Loucy (cell line): Measurements from ENCODE around the gene TRAF6.

ENCODE experiments used
- H2AFZ ChIP-seq: fragments of 200-600 bp; sonication (generic); 2 replicates; pipeline ENCODE4 v1.6.0; 2016; ENCODE audit warnings: antibody characterized with exemption, mild to moderate bottlenecking, low read length, moderate library complexity
- H3F3A ChIP-seq: fragments of 200-600 bp; 2 replicates; pipeline ENCODE4 v1.6.0; 2016; ENCODE audit warnings: antibody characterized with exemption, low read depth, mild to moderate bottlenecking
- H3K27me3 ChIP-seq: fragments of 200-600 bp; sonication (generic); 2 replicates; pipeline ENCODE4 v1.6.1; 2014; ENCODE audit warnings: low read length, mild to moderate bottlenecking; ENCODE audit not compliant: insufficient read depth, poor library complexity, severe bottlenecking
- H3K36me3 ChIP-seq: fragments of 200-600 bp; sonication (generic); 2 replicates; pipeline ENCODE4 v1.6.1; 2016; ENCODE audit warnings: low read length; ENCODE audit not compliant: insufficient read depth
- H3K4me1 ChIP-seq: fragments of 200-600 bp; sonication (generic); 2 replicates; pipeline ENCODE4 v1.5.1; 2014; ENCODE audit warnings: low read length, mild to moderate bottlenecking; ENCODE audit not compliant: insufficient read depth, poor library complexity, severe bottlenecking
- H3K4me2 ChIP-seq: fragments of 200-600 bp; sonication (generic); 2 replicates; pipeline ENCODE4 v1.6.0; 2014; ENCODE audit warnings: antibody characterized with exemption, low read length, low read depth, mild to moderate bottlenecking; ENCODE audit not compliant: poor library complexity, severe bottlenecking
- H3K4me3 ChIP-seq: fragments of 200-600 bp; sonication (generic); 2 replicates; pipeline ENCODE4 v1.5.1; 2014; ENCODE audit warnings: low read length, mild to moderate bottlenecking, mixed read lengths; ENCODE audit not compliant: poor library complexity, severe bottlenecking
- H3K79me2 ChIP-seq: fragments of 200-600 bp; sonication (generic); 2 replicates; pipeline ENCODE4 v1.6.1; 2014; ENCODE audit warnings: low read length; ENCODE audit not compliant: insufficient read depth
- H3K9ac ChIP-seq: fragments of 200-600 bp; sonication (generic); 2 replicates; pipeline ENCODE4 v1.6.0; 2014; ENCODE audit warnings: mild to moderate bottlenecking, low read depth, low read length, moderate library complexity; ENCODE audit not compliant: poor library complexity, severe bottlenecking
- H3K9me2 ChIP-seq: fragments of 200-600 bp; sonication (generic); replicated peaks from 2 replicates; pipeline ENCODE4 v1.6.1; 2016; ENCODE audit warnings: low read depth, low read length, mixed read lengths
- H3K9me3 ChIP-seq: fragments of 200-600 bp; sonication (generic); 2 replicates; pipeline ENCODE4 v1.6.1; 2014; ENCODE audit warnings: mild to moderate bottlenecking, antibody characterized with exemption, low read length, low read depth; ENCODE audit not compliant: insufficient read depth
- H4K20me1 ChIP-seq: fragments of 200-600 bp; sonication (generic); 2 replicates; pipeline ENCODE4 v1.6.0; 2014; ENCODE audit warnings: antibody characterized with exemption, low read length, mild to moderate bottlenecking; ENCODE audit not compliant: insufficient read depth, poor library complexity, severe bottlenecking
- CTCF ChIP-seq: fragments of 200-600 bp; sonication (generic); conservative IDR thresholded peaks from 2 replicates; pipeline ENCODE4 v1.5.1; 2014; ENCODE audit warnings: mild to moderate bottlenecking, antibody characterized with exemption, low read length
- EZH2phosphoT487 ChIP-seq: fragments of 200-600 bp; IDR thresholded peaks from 2 replicates; pipeline ENCODE4 v1.6.1; 2018; ENCODE audit warnings: antibody characterized with exemption, mild to moderate bottlenecking, moderate library complexity, borderline replicate concordance

Gene TRAF6

GRCh38 chr11:36467012-36467411 lies 43.1 kb downstream of the TRAF6 start:
- Histone ChIP-seq H3K9me2 (no peaks in the 10 kb centered on the region), H3K4me2 (no peak overlapping the region), H4K20me1 (no peaks in the 10 kb centered on the region), H3K27me3 (no peaks in the 10 kb centered on the region), H3K9ac (no peak overlapping the region), H2AFZ (no peak overlapping the region), H3K9me3 (no peaks in the 10 kb centered on the region), H3K79me2 (no peaks in the 10 kb centered on the region), H3K4me1 (peaks cover 25% of the 10 kb centered on the region), H3F3A (no peaks in the 10 kb centered on the region), H3K36me3 (peaks cover 32% of the 10 kb centered on the region; the same call in 1 of the 2 replicates), H3K4me3 (no peak overlapping the region)
- TF ChIP-seq EZH2phosphoT487 (no peak), CTCF (no peak)

- Histone ChIP-seq H4K20me1 (no peaks in the 10 kb centered on the region), H2AFZ (no peak overlapping the region), H3K79me2 (no peaks in the 10 kb centered on the region), H3K9me2 (no peaks in the 10 kb centered on the region), H3K4me3 (no peak overlapping the region), H3F3A (no peaks in the 10 kb centered on the region), H3K36me3 (peaks cover 42% of the 10 kb centered on the region), H3K4me1 (peaks cover 24% of the 10 kb centered on the region), H3K27me3 (no peaks in the 10 kb centered on the region), H3K4me2 (no peak overlapping the region), H3K9ac (no peak overlapping the region), H3K9me3 (no peaks in the 10 kb centered on the region)
- TF ChIP-seq CTCF (no peak), EZH2phosphoT487 (no peak)
Observed at GRCh38 chr11:36465449-36466163, 44.5 kb downstream of the TRAF6 start.

- H3K9me2 ChIP-seq = no peaks in the 10 kb centered on the region
- H2AFZ ChIP-seq = no peak overlapping the region
- H3K9me3 ChIP-seq = no peaks in the 10 kb centered on the region
- H3K79me2 ChIP-seq = no peaks in the 10 kb centered on the region
- H3K4me3 ChIP-seq = no peak overlapping the region
- peaks cover 21% of the 10 kb centered on the region for H3K4me1 ChIP-seq
- H3K36me3 ChIP-seq = peaks cover 50% of the 10 kb centered on the region
- no peaks in the 10 kb centered on the region for H3F3A ChIP-seq
- no peaks in the 10 kb centered on the region for H4K20me1 ChIP-seq
- no peaks in the 10 kb centered on the region for H3K27me3 ChIP-seq
- TF ChIP-seq EZH2phosphoT487 = no peak
- H3K9ac ChIP-seq = no peak overlapping the region
- H3K4me2 ChIP-seq = no peak overlapping the region
Observed at GRCh38 chr11:36464720-36465119, 45.4 kb downstream of the TRAF6 start.

GRCh38 chr11:36463781-36464180 lies 46.3 kb downstream of the TRAF6 start:
- Histone ChIP-seq H3K9me2 (no peaks in the 10 kb centered on the region), H3F3A (no peaks in the 10 kb centered on the region), H3K9me3 (no peaks in the 10 kb centered on the region), H3K79me2 (no peaks in the 10 kb centered on the region), H3K4me1 (peaks cover 12% of the 10 kb centered on the region), H3K36me3 (peaks cover 60% of the 10 kb centered on the region), H3K4me2 (no peak overlapping the region), H3K27me3 (no peaks in the 10 kb centered on the region), H2AFZ (no peak overlapping the region), H3K9ac (no peak overlapping the region), H4K20me1 (no peaks in the 10 kb centered on the region), H3K4me3 (no peak overlapping the region)
- TF ChIP-seq EZH2phosphoT487 = no peak
- no peak for TF ChIP-seq CTCF
